ENCODE results near the gene PACS2.

DNA sequence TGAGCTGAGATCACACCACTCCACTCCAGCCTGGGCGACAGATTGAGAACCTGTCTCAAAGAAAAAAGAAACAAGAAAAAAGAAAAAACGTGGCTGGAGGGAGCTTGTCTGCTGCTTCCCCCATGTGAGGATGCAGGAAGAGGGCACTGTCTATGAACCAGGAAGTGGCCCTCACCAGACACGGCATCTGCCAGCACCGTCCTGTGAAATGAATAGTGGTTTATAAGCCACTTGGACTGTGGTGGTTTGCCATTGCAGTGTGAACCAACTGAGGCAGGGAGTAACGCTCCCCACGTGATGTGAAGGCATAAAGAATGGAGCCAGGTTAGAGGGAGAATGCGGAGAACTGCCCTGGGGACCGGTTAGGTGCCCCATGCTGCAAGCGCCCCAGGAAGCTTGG lies 9.2 kb upstream of the PACS2 start:
- TF ChIP-seq CTCF (IDR thresholded peaks at IDR 0.05), result no peak
- no peak for TF ChIP-seq POLR2AphosphoS5 (IDR thresholded peaks at IDR 0.05)
- no peak for TF ChIP-seq POLR2A (IDR thresholded peaks at IDR 0.05)
- TF ChIP-seq EP300 (IDR thresholded peaks at IDR 0.05), result no peak
